Activated naive CD4-positive, alpha-beta T cell treated with anti-CD3 and anti-CD28 coated beads, Interleukin-2, amount 50 U/mL, for 72 hours (primary cell): ENCODE data around the gene MYRIP. TPM values are rescaled to one million over a fixed set of nuclear protein-coding genes. Genes with fewer than 3 reads are reported as not detected.
"Not testable (repeated sequence)": the region's sequence is repeated elsewhere in the genome, so short reads cannot be mapped to it uniquely, and the experiment has no call there.

Experiments used
- ATAC-seq, 2 donors: fragments of 150-1000 bp; cut with Tn5 transposase; 2 replicates each; pipeline ENCODE4 v1.10.0; 2021; ENCODE audit warnings: mild to moderate bottlenecking in 2 of 2, moderate library complexity in 2 of 2
- DNase-seq, 2 donors: peaks; one replicate each; pipeline ENCODE4 v3.0.0; 2021 to 2022; ENCODE audit warnings: low spot score in 2 of 2
- H3K27ac Mint-ChIP-seq, 2 donors: one replicate each; pipeline ENCODE4 v1.8.0; 2022; ENCODE audit warnings: mild to moderate bottlenecking in 2 of 2, mixed read lengths in 2 of 2
- H3K36me3 Mint-ChIP-seq, 2 donors: one replicate each; pipeline ENCODE4 v1.8.0; 2022; ENCODE audit warnings: mixed read lengths in 2 of 2
- H3K9me3 Mint-ChIP-seq, 2 donors: one replicate each; pipeline ENCODE4 v1.8.0; 2022; ENCODE audit warnings: mixed read lengths in 2 of 2
- total RNA-seq, 2 donors: library from RNA; stranded (reverse); gene quantifications; one replicate each; pipeline ENCODE4 v1.2.3, GENCODE V29; 2022

Gene MYRIP
- total RNA-seq, 2 donors from 2014 or later, result not detected

GRCh38 chr3:40021338-40021737 is 211.9 kb downstream of the MYRIP start:
- Mint-ChIP-seq H3K36me3 (peaks cover 7% of the 10 kb centered on the region in 2 donors), H3K27ac (no peak overlapping the region), H3K9me3 (peaks cover 7 to 16% of the 10 kb centered on the region in 2 donors)
- DNase-seq (no peak), ATAC-seq (no peak)

DNA sequence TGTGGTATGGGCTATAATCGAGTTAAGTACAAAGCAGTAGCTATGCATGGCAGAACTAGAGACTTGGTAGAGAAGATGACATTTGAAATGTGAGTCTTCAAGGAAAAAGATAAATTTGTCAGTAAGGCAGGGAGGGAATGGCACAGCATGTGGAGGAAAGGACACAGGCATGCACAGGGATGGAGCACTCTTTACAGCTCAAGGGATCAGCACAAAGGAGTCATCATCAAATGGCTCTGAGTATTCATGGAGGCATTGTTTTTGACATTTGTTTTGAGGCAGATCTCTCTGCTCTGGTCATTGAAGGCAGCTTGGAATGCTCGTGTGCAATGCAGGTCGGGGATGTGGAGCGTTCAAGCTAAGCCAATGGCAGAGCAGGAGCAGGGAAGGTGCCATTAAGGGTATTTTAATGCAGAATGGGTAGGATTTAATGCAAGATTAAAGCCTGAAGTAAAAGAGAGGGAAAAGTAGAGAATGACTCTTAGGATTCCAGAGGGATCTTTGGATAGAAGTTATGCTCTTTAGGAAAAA is 213.0 kb downstream of the MYRIP start:
- H3K9me3 Mint-ChIP-seq, result peaks cover 16 to 24% of the 10 kb centered on the region in 2 donors
- ATAC-seq, result no peak
- peaks cover 12 to 13% of the 10 kb centered on the region in 2 donors for H3K36me3 Mint-ChIP-seq
- no peak for DNase-seq
- H3K27ac Mint-ChIP-seq, result no peak overlapping the region

- Mint-ChIP-seq H3K27ac (no peak overlapping the region), H3K36me3 (peaks cover 14 to 16% of the 10 kb centered on the region in 2 donors), H3K9me3 (peaks cover 18 to 25% of the 10 kb centered on the region in 2 donors)
- DNase-seq, result no peak
- ATAC-seq, result no peak
Measured at GRCh38 chr3:40024526-40024925, 215.1 kb downstream of the MYRIP start.

DNA sequence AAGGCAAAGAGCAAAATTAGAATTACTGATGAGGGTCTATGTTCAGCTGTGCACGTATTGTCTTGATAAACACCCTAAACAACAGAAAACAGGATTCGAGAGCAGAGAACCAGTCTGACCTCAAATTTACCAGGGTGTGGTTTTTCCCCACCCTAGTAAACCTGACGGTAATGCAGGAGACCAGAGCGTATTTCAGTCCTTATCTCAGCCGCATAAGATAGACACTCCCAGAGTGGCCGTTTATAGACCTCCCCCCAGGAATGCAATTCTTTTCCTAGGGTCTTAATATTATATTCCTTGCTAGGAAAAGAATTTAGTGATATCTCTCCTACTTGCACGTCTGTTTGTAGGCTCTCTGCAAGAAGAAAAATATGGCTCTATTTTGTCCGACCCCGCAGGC is 216.5 kb downstream of the MYRIP start:
- ATAC-seq, result not testable (repeated sequence)

DNA sequence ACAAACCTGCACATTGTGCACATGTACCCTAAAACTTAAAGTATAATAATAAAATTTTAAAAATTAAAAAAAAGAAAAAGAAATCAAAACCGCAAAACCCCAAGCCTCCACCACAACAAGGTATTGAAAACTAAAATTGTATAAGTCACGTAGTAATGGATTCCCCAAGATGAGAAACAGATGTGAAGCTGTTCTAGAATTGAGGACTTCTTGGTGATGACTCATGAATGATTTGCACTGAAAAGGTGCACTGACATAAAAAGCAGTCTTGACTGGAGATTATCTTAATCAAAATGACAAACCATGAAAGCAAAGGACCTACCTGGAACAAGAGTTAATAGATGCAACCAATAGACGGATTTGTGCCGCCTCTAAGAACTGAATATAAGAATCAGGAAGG is 225.8 kb downstream of the MYRIP start:
- Mint-ChIP-seq H3K36me3 (no peaks in the 10 kb centered on the region), H3K9me3 (peaks cover 0 to 6% of the 10 kb centered on the region in 2 donors), H3K27ac (no peak overlapping the region)
- no peak for DNase-seq
- ATAC-seq, result peak in 1 of 2 donors; percentile 85

More for the DNA sequence above, 216.5 kb downstream of the MYRIP start:
- H3K27ac Mint-ChIP-seq, DNase-seq: not testable (repeated sequence)
- H3K9me3 Mint-ChIP-seq, result peaks cover 25% of the 10 kb centered on the region in 2 donors
- H3K36me3 Mint-ChIP-seq, result peaks cover 14 to 16% of the 10 kb centered on the region in 2 donors

DNA sequence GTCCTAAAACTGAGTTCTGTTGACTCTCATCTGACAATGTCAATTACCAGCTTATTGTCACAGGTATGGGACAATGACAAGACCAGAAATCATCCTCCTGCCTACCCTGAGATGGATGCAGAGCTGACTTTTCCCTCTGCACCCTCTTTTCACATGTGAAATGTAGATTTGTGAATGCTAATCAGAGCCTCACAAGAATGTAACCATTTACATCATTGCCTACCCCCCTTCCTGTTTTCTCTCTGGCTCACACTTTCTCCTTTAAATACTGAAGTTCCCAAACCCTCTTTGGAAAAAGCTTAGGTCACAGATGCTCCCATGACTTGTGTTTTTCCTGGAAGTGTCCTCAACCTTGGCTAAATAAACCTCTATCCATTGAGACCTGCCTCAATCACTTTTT is 228.2 kb downstream of the MYRIP start:
- Mint-ChIP-seq H3K27ac (no peak overlapping the region), H3K9me3 (no peaks in the 10 kb centered on the region), H3K36me3 (no peaks in the 10 kb centered on the region)
- ATAC-seq (no peak), DNase-seq (no peak)

DNA sequence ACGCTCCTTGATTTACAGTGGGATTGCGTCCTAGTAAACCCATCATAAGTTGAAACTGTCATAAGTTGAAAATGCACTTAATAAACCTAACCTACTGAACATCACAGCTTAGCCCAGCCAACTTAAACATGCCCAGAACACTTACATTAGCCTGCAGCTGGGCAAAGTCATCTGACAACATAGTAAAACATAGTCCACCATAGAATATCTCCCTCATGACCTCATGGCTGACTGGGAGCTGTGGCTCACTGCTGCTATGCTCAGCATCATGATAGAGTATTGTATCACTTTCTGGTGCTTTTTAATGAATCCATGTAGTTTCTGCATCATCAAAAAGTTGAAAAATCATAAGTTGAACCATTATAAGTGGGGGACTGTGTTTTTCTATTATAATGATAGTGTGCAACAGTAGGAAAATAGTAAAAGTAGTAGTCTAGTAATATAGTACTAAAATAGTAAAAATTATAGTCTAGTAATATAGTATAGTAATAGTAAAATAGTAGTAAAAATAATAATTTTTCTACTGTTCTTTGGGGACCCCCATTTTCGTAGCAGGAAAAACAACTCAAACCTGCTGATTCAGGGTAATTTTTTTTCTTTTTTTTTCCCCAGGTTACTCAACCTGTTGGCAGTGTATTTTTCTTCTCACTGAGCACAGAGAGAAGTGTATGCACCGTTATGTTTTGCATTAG is 233.5 kb downstream of the MYRIP start:
- no peak for ATAC-seq
- no peaks in the 10 kb centered on the region for H3K9me3 Mint-ChIP-seq

GRCh38 chr3:40043444-40043755 is 234.0 kb downstream of the MYRIP start:
- H3K36me3 Mint-ChIP-seq, result no peaks in the 10 kb centered on the region

More for the DNA sequence above, 233.5 kb downstream of the MYRIP start:
- H3K27ac Mint-ChIP-seq, result no peak overlapping the region
- H3K36me3 Mint-ChIP-seq, result no peaks in the 10 kb centered on the region
- DNase-seq, result no peak

GRCh38 chr3:40044487-40044886 is 235.1 kb downstream of the MYRIP start:
- H3K9me3 Mint-ChIP-seq, result no peaks in the 10 kb centered on the region
- ATAC-seq, result no peak
- H3K27ac Mint-ChIP-seq, result no peak overlapping the region
- DNase-seq, result no peak
- no peaks in the 10 kb centered on the region for H3K36me3 Mint-ChIP-seq

More at GRCh38 chr3:40043444-40043755, 234.0 kb downstream of the MYRIP start:
- no peak overlapping the region for H3K27ac Mint-ChIP-seq
- ATAC-seq, result no peak
- H3K9me3 Mint-ChIP-seq, result no peaks in the 10 kb centered on the region
- no peak for DNase-seq

GRCh38 chr3:40045051-40045450 is 235.6 kb downstream of the MYRIP start:
- ATAC-seq (no peak), DNase-seq (no peak)
- no peaks in the 10 kb centered on the region for H3K9me3 Mint-ChIP-seq
- H3K27ac Mint-ChIP-seq, result no peak overlapping the region
- no peaks in the 10 kb centered on the region for H3K36me3 Mint-ChIP-seq

DNA sequence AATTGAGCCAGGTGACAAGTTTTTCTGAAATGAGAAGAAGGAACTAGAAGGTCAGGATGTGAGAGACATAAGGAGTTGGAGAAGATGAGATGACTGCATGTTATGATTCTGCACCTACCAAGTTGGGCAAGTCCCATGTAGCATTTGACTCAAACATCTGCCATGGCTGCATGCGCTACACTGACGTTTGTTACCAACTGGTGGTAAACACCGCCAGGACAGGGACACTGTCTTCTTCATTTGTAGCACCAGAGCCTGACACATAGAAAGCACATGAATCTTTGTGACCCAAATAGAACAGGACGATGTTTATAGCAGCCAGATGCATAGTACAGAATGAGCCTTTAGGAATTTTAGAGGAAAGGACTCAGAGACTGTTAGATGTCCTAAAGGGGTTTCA is 236.7 kb downstream of the MYRIP start:
- Mint-ChIP-seq H3K9me3 (peaks cover 0 to 5% of the 10 kb centered on the region in 2 donors), H3K27ac (no peak overlapping the region), H3K36me3 (no peaks in the 10 kb centered on the region)
- DNase-seq (no peak), ATAC-seq (no peak)

GRCh38 chr3:40047406-40047805 is 238.0 kb downstream of the MYRIP start:
- DNase-seq (no peak), ATAC-seq (no peak)
- Mint-ChIP-seq H3K9me3 (peaks cover 0 to 5% of the 10 kb centered on the region in 2 donors), H3K27ac (no peak overlapping the region), H3K36me3 (no peaks in the 10 kb centered on the region)

- DNase-seq (no peak), ATAC-seq (no peak)
- Mint-ChIP-seq H3K9me3 (peaks cover 0 to 5% of the 10 kb centered on the region in 2 donors), H3K27ac (no peak overlapping the region), H3K36me3 (no peaks in the 10 kb centered on the region)
Measured at GRCh38 chr3:40053663-40054062, 244.3 kb downstream of the MYRIP start.

- Mint-ChIP-seq H3K9me3 (peaks cover 0 to 5% of the 10 kb centered on the region in 2 donors), H3K36me3 (no peaks in the 10 kb centered on the region), H3K27ac (no peak overlapping the region)
- ATAC-seq (no peak), DNase-seq (no peak)
Measured at GRCh38 chr3:40054568-40055222, 245.3 kb downstream of the MYRIP start.

- H3K27ac Mint-ChIP-seq, result no peak overlapping the region
- no peaks in the 10 kb centered on the region for H3K36me3 Mint-ChIP-seq
- peaks cover 0 to 3% of the 10 kb centered on the region in 2 donors for H3K9me3 Mint-ChIP-seq
Measured at GRCh38 chr3:40055361-40055760, 246.0 kb downstream of the MYRIP start.

DNA sequence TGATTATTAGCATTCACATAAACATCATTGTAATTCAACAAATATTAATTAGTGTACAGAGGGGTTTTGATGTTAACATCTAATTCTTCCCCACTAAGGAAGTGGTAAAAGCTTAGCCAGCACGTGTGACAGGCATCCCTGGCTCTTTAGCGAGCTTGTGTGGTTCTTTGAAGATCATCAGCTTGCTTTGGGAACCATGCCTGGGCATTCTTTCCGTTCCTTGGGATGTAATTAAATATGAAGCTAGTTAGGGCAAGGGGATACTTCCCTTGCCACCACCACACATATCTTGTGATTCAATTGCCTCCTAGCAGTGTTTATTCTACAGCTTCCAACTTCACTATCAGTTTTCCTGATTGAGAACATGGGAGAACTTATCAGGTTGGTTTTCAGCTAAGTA is 246.5 kb downstream of the MYRIP start:
- Mint-ChIP-seq H3K27ac (no peak overlapping the region), H3K36me3 (no peaks in the 10 kb centered on the region), H3K9me3 (no peaks in the 10 kb centered on the region)
- ATAC-seq (no peak), DNase-seq (no peak)

More at GRCh38 chr3:40055361-40055760, 246.0 kb downstream of the MYRIP start:
- ATAC-seq (no peak), DNase-seq (no peak)

DNA sequence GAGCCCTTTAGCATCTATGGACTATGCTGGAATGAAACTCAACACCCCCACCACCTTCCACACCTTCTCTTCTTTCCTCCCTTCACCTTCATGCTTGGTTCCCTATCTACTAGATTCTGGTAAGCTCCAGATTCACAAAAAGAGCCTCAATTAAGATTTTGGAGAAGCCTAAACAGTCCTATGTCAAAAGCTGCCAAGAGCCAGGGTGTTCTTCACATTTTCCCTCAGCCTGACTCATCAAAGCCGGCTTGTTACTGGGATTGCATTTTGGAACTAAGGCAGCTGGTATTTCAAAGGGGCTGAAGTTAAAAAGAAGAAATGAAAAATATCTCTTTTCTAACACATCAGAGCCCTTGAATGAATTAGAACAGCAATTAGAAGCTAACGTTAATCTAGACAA is 247.7 kb downstream of the MYRIP start:
- H3K27ac Mint-ChIP-seq, result no peak overlapping the region
- no peak for ATAC-seq
- no peaks in the 10 kb centered on the region for H3K36me3 Mint-ChIP-seq
- no peak for DNase-seq
- H3K9me3 Mint-ChIP-seq, result no peaks in the 10 kb centered on the region

- H3K9me3 Mint-ChIP-seq, result no peaks in the 10 kb centered on the region
- DNase-seq (no peak), ATAC-seq (no peak)
- H3K27ac Mint-ChIP-seq, result no peak overlapping the region
- no peaks in the 10 kb centered on the region for H3K36me3 Mint-ChIP-seq
Measured at GRCh38 chr3:40057786-40058185, 248.4 kb downstream of the MYRIP start.
